Caco-2 (cell line): ENCODE results near the gene SPEM3. TPM values are rescaled to one million over a fixed set of nuclear protein-coding genes. Genes with fewer than 3 reads are reported as not detected.
A peak's percentile ranks its signal among the peaks of the same experiment; 100 is the strongest.

Source experiments
- BruUV-seq: library from RNA; stranded (reverse); fragments of 400-500 nt; replicated peaks from 2 replicates; lab custom pipeline; 2021; lab: Mats Ljungman, UMichigan
- CTCF ChIA-PET: fragments of 300-600 bp; sonication (Branson Sonifier 250); formaldehyde crosslinking; loops from one replicate; lab custom pipeline; 2022; ENCODE audit warnings: antibody characterized with exemption; lab: Charles Lee
- POLR2A ChIA-PET: fragments of 300-600 bp; sonication (Branson Sonifier 250); formaldehyde crosslinking; loops from one replicate; lab custom pipeline; 2022; ENCODE audit warnings: antibody characterized with exemption; lab: Charles Lee
- DNase-seq, 2 experiments: peaks; one replicate each; pipeline versions ENCODE4 v3.0.0 to v3.0.0-alpha.2; 2020 to 2022
- H3K27me3 ChIP-seq: replicated peaks from 2 replicates; pipeline ENCODE4 v1.6.0; 2011; ENCODE audit warnings: low read length; ENCODE audit not compliant: control insufficient read depth, insufficient read depth
- H3K36me3 ChIP-seq: 2 replicates; pipeline ENCODE4 v1.5.1; 2011; ENCODE audit warnings: low read length; ENCODE audit not compliant: control insufficient read depth, insufficient read depth
- H3K4me1 ChIP-seq: fragments of 250-450 bp; sonication (Bioruptor Pico); 2 replicates; pipeline ENCODE4 v1.5.1; 2020; ENCODE audit warnings: mild to moderate bottlenecking
- H3K4me3 ChIP-seq: 2 replicates; pipeline ENCODE4 v1.5.1; 2011; ENCODE audit warnings: low read depth, mild to moderate bottlenecking, control low read depth, low read length
- H3K9me3 ChIP-seq: fragments of 250-450 bp; sonication (Bioruptor Pico); 2 replicates; pipeline ENCODE4 v1.5.1; 2020; ENCODE audit warnings: mild to moderate bottlenecking, moderate library complexity
- H3K27ac Mint-ChIP-seq: one replicate; pipeline ENCODE4 v1.8.0; 2022; ENCODE audit warnings: mixed read lengths; ENCODE audit not compliant: unreplicated experiment
- H3K27me3 Mint-ChIP-seq: one replicate; pipeline ENCODE4 v1.8.0; 2022; ENCODE audit warnings: mixed read lengths; ENCODE audit not compliant: insufficient read depth, unreplicated experiment
- H3K36me3 Mint-ChIP-seq: one replicate; pipeline ENCODE4 v1.8.0; 2022; ENCODE audit warnings: mild to moderate bottlenecking, mixed read lengths; ENCODE audit not compliant: insufficient read depth, unreplicated experiment
- H3K4me1 Mint-ChIP-seq: one replicate; pipeline ENCODE4 v1.8.0; 2022; ENCODE audit warnings: low read depth, mixed read lengths; ENCODE audit not compliant: unreplicated experiment
- H3K4me3 Mint-ChIP-seq: one replicate; pipeline ENCODE4 v1.8.0; 2022; ENCODE audit warnings: mild to moderate bottlenecking, moderate library complexity, mixed read lengths; ENCODE audit not compliant: unreplicated experiment
- H3K9me3 Mint-ChIP-seq: one replicate; pipeline ENCODE4 v1.8.0; 2022; ENCODE audit warnings: mixed read lengths; ENCODE audit not compliant: unreplicated experiment
- CTCF ChIP-seq, 2 experiments: fragments of 200-600 bp in 1 of 2; IDR thresholded peaks; 1 replicate in 1 of 2; 2 replicates in 1 of 2; pipeline versions ENCODE4 v1.5.1 to v1.8.0; 2011 to 2022; ENCODE audit warnings: antibody characterized with exemption in 1 of 2, control low read depth in 1 of 2, inconsistent platforms in 1 of 2, low read depth in 1 of 2, low read length in 1 of 2, mild to moderate bottlenecking in 1 of 2, moderate library complexity in 1 of 2; ENCODE audit not compliant: insufficient read depth in 1 of 2, severe bottlenecking in 1 of 2, unreplicated experiment in 1 of 2
- intact Hi-C: fragments of 100-400 bp; cut with micrococcal nuclease; formaldehyde crosslinking; loops from one replicate; pipeline ENCODE4 v1.10.0; 2022; ENCODE audit not compliant: unreplicated experiment
- total RNA-seq: library from RNA; stranded (reverse); gene quantifications from 2 replicates; pipeline ENCODE4 v1.2.3, GENCODE V29; 2022

The SPEM3 gene
- total RNA-seq, 1 experiment from 2014 or later, result not detected

- no TSS peak for BruUV-seq
- no peaks in the 10 kb centered on the region for H3K9me3 Mint-ChIP-seq
- Histone ChIP-seq H3K27me3 (no peaks in the 10 kb centered on the region), H3K4me3 (no peak overlapping the region), H3K36me3 (no peaks in the 10 kb centered on the region), H3K4me1 (peaks cover 2% of the 10 kb centered on the region; the same call in 1 of the 2 replicates), H3K9me3 (no peaks in the 10 kb centered on the region)
- CTCF ChIA-PET, result no interaction called here
- POLR2A ChIA-PET, result interaction anchor here (0.6 kb wide), 1 partner anchor 231 kb away, joined by 5 read pairs; no protein-coding TSS in a partner anchor
- no peak for DNase-seq
- intact Hi-C loops, result no loop called here
- H3K36me3 Mint-ChIP-seq, result no peaks in the 10 kb centered on the region
- H3K27me3 Mint-ChIP-seq, result no peaks in the 10 kb centered on the region
- no peak overlapping the region for H3K27ac Mint-ChIP-seq
- no peak for TF ChIP-seq CTCF (IDR thresholded peaks at IDR 0.05; ENCODE audit: insufficient read depth in 1 of 2, low read depth in 1 of 2, low read length in 1 of 2, severe bottlenecking in 1 of 2, unreplicated experiment in 1 of 2)
- H3K4me3 Mint-ChIP-seq, result no peak overlapping the region
- H3K4me1 Mint-ChIP-seq, result no peaks in the 10 kb centered on the region
Measured at GRCh38 chr17:7389924-7390910, 38.4 kb upstream of the SPEM3 start.

GRCh38 chr17:7391307-7391706, 37.4 kb upstream of the SPEM3 start:
- H3K9me3 Mint-ChIP-seq, result no peaks in the 10 kb centered on the region
- no peak overlapping the region for H3K4me3 ChIP-seq
- no TSS peak for BruUV-seq
- TF ChIP-seq CTCF (IDR thresholded peaks at IDR 0.05; ENCODE audit: insufficient read depth in 1 of 2, low read depth in 1 of 2, low read length in 1 of 2, severe bottlenecking in 1 of 2, unreplicated experiment in 1 of 2), result no peak
- no peaks in the 10 kb centered on the region for H3K9me3 ChIP-seq
- peaks cover 3% of the 10 kb centered on the region; the same call in 1 of the 2 replicates for H3K4me1 ChIP-seq
- ChIA-PET POLR2A (no interaction called here), CTCF (no interaction called here)
- intact Hi-C loops, result no loop called here
- H3K4me3 Mint-ChIP-seq, result no peak overlapping the region
- H3K36me3 ChIP-seq, result no peaks in the 10 kb centered on the region
- no peaks in the 10 kb centered on the region for H3K27me3 Mint-ChIP-seq
- H3K4me1 Mint-ChIP-seq, result no peaks in the 10 kb centered on the region
- no peak overlapping the region for H3K27ac Mint-ChIP-seq
- H3K27me3 ChIP-seq, result no peaks in the 10 kb centered on the region
- H3K36me3 Mint-ChIP-seq, result no peaks in the 10 kb centered on the region
- no peak for DNase-seq

- no peaks in the 10 kb centered on the region for H3K36me3 ChIP-seq
- BruUV-seq, result no TSS peak
- peak overlapping the region; percentile 76 for H3K4me3 Mint-ChIP-seq
- H3K4me1 Mint-ChIP-seq, result no peaks in the 10 kb centered on the region
- CTCF ChIA-PET, result no interaction called here
- no peaks in the 10 kb centered on the region for H3K9me3 Mint-ChIP-seq
- no peaks in the 10 kb centered on the region for H3K9me3 ChIP-seq
- H3K27me3 Mint-ChIP-seq, result no peaks in the 10 kb centered on the region
- DNase-seq, result no peak
- no peak overlapping the region for H3K27ac Mint-ChIP-seq
- H3K36me3 Mint-ChIP-seq, result no peaks in the 10 kb centered on the region
- peak overlapping the region; percentile 60 for H3K4me3 ChIP-seq
- no peak for TF ChIP-seq CTCF (IDR thresholded peaks at IDR 0.05; ENCODE audit: insufficient read depth in 1 of 2, low read depth in 1 of 2, low read length in 1 of 2, severe bottlenecking in 1 of 2, unreplicated experiment in 1 of 2)
- intact Hi-C loops, result no loop called here
- no peaks in the 10 kb centered on the region for H3K27me3 ChIP-seq
- POLR2A ChIA-PET, result no interaction called here
- peaks cover 3% of the 10 kb centered on the region; the same call in 1 of the 2 replicates for H3K4me1 ChIP-seq
Measured at GRCh38 chr17:7392696-7393612, 35.7 kb upstream of the SPEM3 start.
